Natural killer cell (primary cell): ENCODE results near the gene MT1X. TPM values are rescaled to one million over a fixed set of nuclear protein-coding genes. Genes with fewer than 3 reads are reported as not detected.

Experiments
- ATAC-seq, 3 donors: fragments of 150-1000 bp in 2 of 3; fragments of 200-7000 bp in 1 of 3; cut with Tn5 transposase; 1 replicate in 1 of 3; 2 replicates in 2 of 3; pipeline ENCODE4 v1.10.0; 2021; ENCODE audit warnings: mild to moderate bottlenecking in 2 of 3, moderate library complexity in 2 of 3
- DNase-seq, 2 donors: peaks; one replicate each; pipeline versions ENCODE4 v3.0.0 to v3.0.0-alpha.2; 2013 to 2021; ENCODE audit warnings: mixed read lengths in 1 of 2
- H3K27ac ChIP-seq: one replicate; pipeline ENCODE4 v1.5.1; 2013; ENCODE audit warnings: mild to moderate bottlenecking, low read length
- H3K27me3 ChIP-seq: one replicate; pipeline ENCODE4 v1.6.1; 2013; ENCODE audit warnings: low read length; ENCODE audit not compliant: control insufficient read depth, insufficient read depth
- H3K36me3 ChIP-seq: one replicate; pipeline ENCODE4 v1.6.1; 2013; ENCODE audit warnings: low read length; ENCODE audit not compliant: control insufficient read depth, insufficient read depth
- H3K4me1 ChIP-seq: one replicate; pipeline ENCODE4 v1.6.1; 2013; ENCODE audit warnings: low read length; ENCODE audit not compliant: control insufficient read depth, insufficient read depth
- H3K4me3 ChIP-seq: one replicate; pipeline ENCODE4 v1.5.1; 2013; ENCODE audit warnings: low read length
- H3K9me3 ChIP-seq: one replicate; pipeline ENCODE4 v1.6.1; 2013; ENCODE audit warnings: low read length; ENCODE audit not compliant: control insufficient read depth, insufficient read depth
- H3K27ac Mint-ChIP-seq, 2 donors: one replicate each; pipeline ENCODE4 v1.8.0; 2022; ENCODE audit warnings: mild to moderate bottlenecking in 2 of 2, mixed read lengths in 2 of 2, moderate library complexity in 1 of 2
- H3K27me3 Mint-ChIP-seq, 2 donors: one replicate each; pipeline ENCODE4 v1.8.0; 2022; ENCODE audit warnings: low read depth in 2 of 2, mixed read lengths in 2 of 2
- H3K36me3 Mint-ChIP-seq: one replicate; pipeline ENCODE4 v1.8.0; 2022; ENCODE audit warnings: mixed read lengths
- H3K4me1 Mint-ChIP-seq, 2 donors: one replicate each; pipeline ENCODE4 v1.8.0; 2022; ENCODE audit warnings: mixed read lengths in 2 of 2
- H3K4me3 Mint-ChIP-seq: one replicate; pipeline ENCODE4 v1.8.0; 2022; ENCODE audit warnings: mild to moderate bottlenecking, moderate library complexity, mixed read lengths
- H3K9me3 Mint-ChIP-seq, 2 donors: one replicate each; pipeline ENCODE4 v1.8.0; 2022; ENCODE audit warnings: mixed read lengths in 2 of 2
- WGBS: methylation state at CpG from one replicate; pipeline ENCODE4 v1.1.7; 2013; ENCODE audit warnings: missing lambda C conversion rate; ENCODE audit not compliant: insufficient coverage; 5-methylcytosine and 5-hydroxymethylcytosine counted together
- intact Hi-C: fragments of 100-400 bp; cut with micrococcal nuclease; formaldehyde crosslinking; loops from one replicate; pipeline ENCODE4 v1.14.2; 2022
- total RNA-seq, 4 donors: library from RNA; stranded (reverse); fragments of 120-200 nt in 1 of 4; gene quantifications; one replicate each; pipeline versions ENCODE4 v1.2.3 to v1.2.4, GENCODE V29; 2013 to 2022
- TF ChIP-seq, protein P1 (sequence below): fragments of 200-600 bp; IDR thresholded peaks from one replicate; pipeline ENCODE4 v1.8.0; 2022; ENCODE audit warnings: antibody characterized with exemption

The MT1X gene
- total RNA-seq, 3 donors from 2014 or later (not counting 1 experiment from before 2014, with no cell fraction given) = 17.6 to 23.1 (median 20.0) TPM

DNA sequence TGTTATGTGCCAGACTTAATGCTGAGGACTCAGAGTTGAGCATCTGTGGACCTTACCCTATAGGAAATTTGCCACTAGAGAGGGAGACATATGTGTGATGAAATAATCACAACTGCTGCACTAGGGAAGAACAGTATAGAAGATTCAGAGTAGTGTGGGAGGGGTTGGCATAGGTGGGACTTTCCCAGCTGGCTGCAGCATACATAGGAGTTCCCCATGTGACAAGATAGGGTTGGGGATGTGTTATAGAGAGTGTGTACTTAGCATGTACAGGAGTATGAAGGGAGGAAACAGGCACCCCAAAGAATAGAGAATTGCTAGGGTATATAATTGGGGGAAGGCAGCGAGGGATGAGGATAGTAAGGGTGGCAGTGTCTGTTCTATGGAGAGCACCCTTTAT is 50.6 kb downstream of the MT1X start:
- Mint-ChIP-seq H3K9me3 (no peaks in the 10 kb centered on the region), H3K4me3 (no peak overlapping the region), H3K27me3 (no peaks in the 10 kb centered on the region), H3K36me3 (no peaks in the 10 kb centered on the region), H3K4me1 (peaks cover 12 to 16% of the 10 kb centered on the region in 2 donors), H3K27ac (no peak overlapping the region)
- H3K36me3 ChIP-seq = no peaks in the 10 kb centered on the region
- H3K9me3 ChIP-seq = no peaks in the 10 kb centered on the region
- no peak overlapping the region for H3K4me3 ChIP-seq
- ATAC-seq (no peak), DNase-seq (peak in 1 of 2 donors; percentile 39)
- no peak overlapping the region for H3K27ac ChIP-seq
- no peaks in the 10 kb centered on the region for H3K27me3 ChIP-seq
- intact Hi-C loops = no loop called here
- TF ChIP-seq, protein P1, sequence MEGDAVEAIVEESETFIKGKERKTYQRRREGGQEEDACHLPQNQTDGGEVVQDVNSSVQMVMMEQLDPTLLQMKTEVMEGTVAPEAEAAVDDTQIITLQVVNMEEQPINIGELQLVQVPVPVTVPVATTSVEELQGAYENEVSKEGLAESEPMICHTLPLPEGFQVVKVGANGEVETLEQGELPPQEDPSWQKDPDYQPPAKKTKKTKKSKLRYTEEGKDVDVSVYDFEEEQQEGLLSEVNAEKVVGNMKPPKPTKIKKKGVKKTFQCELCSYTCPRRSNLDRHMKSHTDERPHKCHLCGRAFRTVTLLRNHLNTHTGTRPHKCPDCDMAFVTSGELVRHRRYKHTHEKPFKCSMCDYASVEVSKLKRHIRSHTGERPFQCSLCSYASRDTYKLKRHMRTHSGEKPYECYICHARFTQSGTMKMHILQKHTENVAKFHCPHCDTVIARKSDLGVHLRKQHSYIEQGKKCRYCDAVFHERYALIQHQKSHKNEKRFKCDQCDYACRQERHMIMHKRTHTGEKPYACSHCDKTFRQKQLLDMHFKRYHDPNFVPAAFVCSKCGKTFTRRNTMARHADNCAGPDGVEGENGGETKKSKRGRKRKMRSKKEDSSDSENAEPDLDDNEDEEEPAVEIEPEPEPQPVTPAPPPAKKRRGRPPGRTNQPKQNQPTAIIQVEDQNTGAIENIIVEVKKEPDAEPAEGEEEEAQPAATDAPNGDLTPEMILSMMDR = no peak
- peaks cover 14% of the 10 kb centered on the region for H3K4me1 ChIP-seq
- WGBS = 100% methylated on average over 1 of the region's 1 CpG

Other genes with a start within 250 kb of the MT1X start
- gene NUDT21, start 231.1 kb upstream of the MT1X start, total RNA-seq = 100 to 1,000 TPM in 1 of 3 donors, 10 to 100 TPM in 2; 78.1 to 108 (median 90.0) TPM
- 10 to 100 TPM; 12.7 to 20.6 (median 13.1) TPM for gene OGFOD1, start 230.9 kb upstream of the MT1X start, total RNA-seq
- gene BBS2, start 162.4 kb upstream of the MT1X start, total RNA-seq = 10 to 100 TPM; 36.8 to 40.3 (median 38.2) TPM
- not detected for gene MT4, start 117.4 kb upstream of the MT1X start, total RNA-seq
- not detected for gene MT3, start 92.9 kb upstream of the MT1X start, total RNA-seq
- 10 to 100 TPM; 33.0 to 81.5 (median 70.6) TPM for gene MT2A, start 73.9 kb upstream of the MT1X start, total RNA-seq
- 1 to 10 TPM in 1 of 3 donors, under 1 TPM in 1, not detected in 1; 0.40 to 3.2 TPM for gene MT1E, start 56.7 kb upstream of the MT1X start, total RNA-seq
- not detected for gene MT1M, start 49.8 kb upstream of the MT1X start, total RNA-seq
- not detected for gene MT1A, start 43.8 kb upstream of the MT1X start, total RNA-seq
- gene MT1B, start 30.6 kb upstream of the MT1X start, total RNA-seq = not detected
- gene MT1F, start 24.5 kb upstream of the MT1X start, total RNA-seq = 1 to 10 TPM; 3.8 to 8.0 (median 5.4) TPM
- gene MT1G, start 14.4 kb upstream of the MT1X start, total RNA-seq = 1 to 10 TPM in 1 of 3 donors, under 1 TPM in 1, not detected in 1; 0.80 to 1.5 TPM
- not detected for gene MT1H, start 12.7 kb upstream of the MT1X start, total RNA-seq
- gene NUP93, start 47.7 kb downstream of the MT1X start, total RNA-seq = 10 to 100 TPM; 83.7 to 88.8 (median 87.9) TPM
- not detected for gene SLC12A3, start 182.7 kb downstream of the MT1X start, total RNA-seq
- gene HERPUD1, start 249.7 kb downstream of the MT1X start, total RNA-seq = 100 to 1,000 TPM; 181 to 266 (median 243) TPM